Measurements from ENCODE around the gene GPER1. TPM values are rescaled to one million over a fixed set of nuclear protein-coding genes. Genes with fewer than 3 reads are reported as not detected.

Gene GPER1
- total and polyA plus RNA-seq, 2 donors, result 0.99 to 3.4 TPM

DNA sequence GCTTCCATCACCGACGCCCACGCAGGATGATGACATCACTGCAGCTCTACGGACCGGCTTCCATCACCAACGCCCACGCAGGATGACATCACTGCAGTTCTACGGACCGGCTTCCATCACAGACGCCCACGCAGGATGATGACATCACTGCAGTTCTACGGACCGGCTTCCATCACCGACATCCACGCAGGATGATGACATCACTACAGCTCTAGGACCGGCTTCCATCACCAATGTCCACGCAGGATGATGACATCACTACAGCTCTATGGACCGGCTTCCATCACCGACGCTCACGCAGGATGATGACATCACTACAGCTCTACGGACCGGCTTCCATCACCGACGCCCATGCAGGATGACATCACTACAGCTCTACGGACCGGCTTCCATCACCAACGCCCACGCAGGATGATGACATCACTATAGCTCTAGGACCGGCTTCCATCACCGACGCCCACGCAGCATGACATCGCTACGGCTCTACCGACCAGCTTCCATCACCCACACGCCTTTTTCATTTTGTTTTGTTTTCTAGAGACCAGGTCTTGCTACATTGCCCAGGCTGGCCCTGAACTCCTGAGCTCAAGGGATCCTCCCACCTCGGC, 29.5 kb downstream of the GPER1 start:
- 97% methylated on average over 38 of the region's 38 CpGs for WGBS
- DNase-seq (ENCODE audit: low read depth in 6 of 9, low spot score in 9 of 9), result no peak
- no peak overlapping the region for H3K4me3 ChIP-seq (ENCODE audit: low read length in 2 of 2)

DNA sequence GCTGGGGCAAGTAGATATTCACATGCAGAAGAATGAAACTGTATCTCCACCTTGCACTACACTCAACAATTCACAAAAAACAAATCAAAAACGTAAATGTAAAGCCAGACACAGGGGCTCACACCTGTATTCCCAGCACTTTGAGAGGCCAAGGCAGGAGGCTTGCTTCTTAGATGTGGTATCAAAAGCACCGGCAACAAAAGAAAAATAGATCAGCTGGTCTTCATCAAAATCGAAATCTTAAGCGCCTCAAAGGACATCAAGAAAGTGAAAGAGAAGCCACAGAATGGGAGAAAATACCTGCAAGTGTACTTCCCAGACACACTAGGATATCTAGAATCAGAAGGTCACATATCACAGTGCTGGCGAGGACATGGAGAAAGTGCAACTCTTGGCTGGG, 31.3 kb downstream of the GPER1 start:
- H3K36me3 ChIP-seq (ENCODE audit: control insufficient read depth in 2 of 2, insufficient read depth in 2 of 2, low read length in 1 of 2), result no peaks in the 10 kb centered on the region
- H3K27ac ChIP-seq (ENCODE audit: low read depth in 1 of 2, low read length in 1 of 2), result no peak overlapping the region
- peaks cover 0 to 4% of the 10 kb centered on the region in 2 donors for H3K9me3 ChIP-seq (ENCODE audit: control insufficient read depth in 2 of 2, insufficient read depth in 1 of 2, low read length in 1 of 2)
- no peak overlapping the region for H3K4me3 ChIP-seq (ENCODE audit: low read length in 2 of 2)
- DNase-seq (ENCODE audit: low read depth in 6 of 9, low spot score in 9 of 9), result peak in 1 of 9 donors; percentile 51
- H3K27me3 ChIP-seq (ENCODE audit: control insufficient read depth in 2 of 2, insufficient read depth in 1 of 2, low read length in 1 of 2), result no peaks in the 10 kb centered on the region
- WGBS, result 22% methylated on average over 5 of the region's 5 CpGs
- peaks cover 8 to 10% of the 10 kb centered on the region in 2 donors for H3K4me1 ChIP-seq (ENCODE audit: control insufficient read depth in 2 of 2, insufficient read depth in 2 of 2, low read length in 2 of 2)

More for the DNA sequence above, 29.5 kb downstream of the GPER1 start:
- Histone ChIP-seq H3K27ac (ENCODE audit: low read depth in 1 of 2, low read length in 1 of 2) (no peak overlapping the region), H3K36me3 (ENCODE audit: control insufficient read depth in 2 of 2, insufficient read depth in 2 of 2, low read length in 1 of 2) (peaks cover 0 to 3% of the 10 kb centered on the region in 2 donors), H3K4me1 (ENCODE audit: control insufficient read depth in 2 of 2, insufficient read depth in 2 of 2, low read length in 2 of 2) (peaks cover 8% of the 10 kb centered on the region in 2 donors), H3K9me3 (ENCODE audit: control insufficient read depth in 2 of 2, insufficient read depth in 1 of 2, low read length in 1 of 2) (peaks cover 0 to 4% of the 10 kb centered on the region in 2 donors), H3K27me3 (ENCODE audit: control insufficient read depth in 2 of 2, insufficient read depth in 1 of 2, low read length in 1 of 2) (no peaks in the 10 kb centered on the region)

DNA sequence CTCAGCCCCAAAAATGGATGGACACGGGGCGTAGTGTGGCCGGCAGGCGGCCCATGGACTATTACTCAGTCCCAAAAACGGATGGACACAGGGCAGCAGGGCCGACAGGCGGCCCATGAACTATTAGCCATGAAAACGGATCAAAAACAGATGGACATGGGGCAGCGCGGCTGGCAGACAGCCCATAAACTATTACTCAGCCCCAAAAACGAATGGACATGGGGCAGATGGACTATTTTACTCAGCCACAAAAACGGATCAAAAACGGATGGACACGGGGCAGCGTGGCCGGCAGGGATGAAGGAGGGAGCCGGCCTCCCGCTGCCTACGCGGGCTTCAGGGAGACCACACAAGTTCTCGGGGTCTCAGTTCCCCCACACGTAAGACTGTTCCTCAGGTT, 32.9 kb downstream of the GPER1 start:
- no peak for DNase-seq (ENCODE audit: low read depth in 6 of 9, low spot score in 9 of 9)

DNA sequence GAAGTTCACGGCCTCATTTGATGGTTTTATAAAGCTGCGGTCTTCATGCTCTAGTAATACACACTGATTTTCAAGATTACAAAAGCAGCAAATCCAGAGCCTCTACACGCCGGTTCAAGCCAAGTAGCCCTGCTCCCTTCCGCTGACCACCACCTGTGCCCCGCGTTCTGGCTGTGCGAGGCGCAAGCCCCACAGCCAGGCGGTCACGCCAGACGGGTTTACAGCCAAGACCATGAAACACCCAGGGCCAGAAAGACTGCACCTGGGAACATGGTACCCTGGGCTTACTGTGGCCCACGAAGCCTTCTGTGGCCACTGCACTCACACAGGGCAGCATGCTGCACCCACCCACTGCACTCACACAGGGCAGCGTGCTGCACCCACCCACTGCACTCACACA, 33.6 kb downstream of the GPER1 start:
- H3K27ac ChIP-seq (ENCODE audit: low read depth in 1 of 2, low read length in 1 of 2), result no peak overlapping the region
- peaks cover 0 to 3% of the 10 kb centered on the region in 2 donors for H3K36me3 ChIP-seq (ENCODE audit: control insufficient read depth in 2 of 2, insufficient read depth in 2 of 2, low read length in 1 of 2)
- peaks cover 0 to 4% of the 10 kb centered on the region in 2 donors for H3K9me3 ChIP-seq (ENCODE audit: control insufficient read depth in 2 of 2, insufficient read depth in 1 of 2, low read length in 1 of 2)
- H3K4me1 ChIP-seq (ENCODE audit: control insufficient read depth in 2 of 2, insufficient read depth in 2 of 2, low read length in 2 of 2), result peaks cover 8 to 10% of the 10 kb centered on the region in 2 donors
- DNase-seq (ENCODE audit: low read depth in 6 of 9, low spot score in 9 of 9), result no peak
- H3K4me3 ChIP-seq (ENCODE audit: low read length in 2 of 2), result no peak overlapping the region
- H3K27me3 ChIP-seq (ENCODE audit: control insufficient read depth in 2 of 2, insufficient read depth in 1 of 2, low read length in 1 of 2), result no peaks in the 10 kb centered on the region
- WGBS, result 88% methylated on average over 14 of the region's 14 CpGs

More for the DNA sequence above, 32.9 kb downstream of the GPER1 start:
- no peak overlapping the region for H3K27ac ChIP-seq (ENCODE audit: low read depth in 1 of 2, low read length in 1 of 2)
- peaks cover 8 to 10% of the 10 kb centered on the region in 2 donors for H3K4me1 ChIP-seq (ENCODE audit: control insufficient read depth in 2 of 2, insufficient read depth in 2 of 2, low read length in 2 of 2)
- no peak overlapping the region for H3K4me3 ChIP-seq (ENCODE audit: low read length in 2 of 2)
- peaks cover 0 to 4% of the 10 kb centered on the region in 2 donors for H3K9me3 ChIP-seq (ENCODE audit: control insufficient read depth in 2 of 2, insufficient read depth in 1 of 2, low read length in 1 of 2)
- peaks cover 0 to 3% of the 10 kb centered on the region in 2 donors for H3K36me3 ChIP-seq (ENCODE audit: control insufficient read depth in 2 of 2, insufficient read depth in 2 of 2, low read length in 1 of 2)
- 97% methylated on average over 22 of the region's 22 CpGs for WGBS
- H3K27me3 ChIP-seq (ENCODE audit: control insufficient read depth in 2 of 2, insufficient read depth in 1 of 2, low read length in 1 of 2), result no peaks in the 10 kb centered on the region

DNA sequence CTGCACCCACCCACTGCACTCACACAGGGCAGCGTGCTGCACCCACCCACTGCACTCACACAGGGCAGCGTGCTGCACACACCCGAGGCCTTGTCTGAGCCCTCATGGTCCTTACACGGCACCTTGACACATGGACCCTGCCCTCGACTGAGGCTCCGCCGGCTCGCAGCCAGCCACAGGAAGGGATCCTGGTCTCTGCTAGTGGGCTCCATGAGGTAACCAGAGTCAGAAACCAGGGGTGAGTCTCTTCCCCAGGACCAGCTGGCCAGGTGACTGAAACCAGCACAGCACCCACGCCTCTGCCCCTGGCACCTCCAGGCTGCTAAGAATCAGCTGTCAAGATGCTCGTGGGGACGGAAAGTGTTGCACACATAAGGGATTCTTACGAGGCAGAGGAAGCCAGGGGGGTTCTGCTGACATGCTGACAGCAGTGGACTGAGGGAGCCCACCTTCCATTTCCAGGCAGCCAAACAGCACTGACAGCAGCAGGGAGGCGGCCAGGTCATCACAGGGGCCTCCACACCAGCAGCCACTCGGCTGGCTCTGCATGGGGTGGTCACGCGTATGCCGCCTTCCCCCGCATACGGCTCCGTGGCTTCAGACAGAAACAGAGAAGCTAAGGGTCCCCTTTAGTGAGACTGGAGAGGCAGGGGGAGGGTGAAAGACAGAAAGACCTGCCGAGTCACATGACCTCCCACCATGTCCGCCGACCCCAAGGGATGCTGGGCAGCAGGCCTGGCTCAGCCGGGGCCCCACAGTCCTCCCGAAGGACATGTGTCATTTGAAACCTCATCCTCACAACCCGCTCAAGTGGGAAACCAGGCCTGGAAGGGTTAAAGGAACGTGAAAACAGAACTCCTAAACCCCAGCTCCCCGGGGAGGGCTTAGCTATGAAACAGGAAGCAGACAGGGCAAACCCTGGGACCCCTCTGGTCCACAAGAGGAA, 34.2 kb downstream of the GPER1 start:
- no peak for DNase-seq (ENCODE audit: low read depth in 6 of 9, low spot score in 9 of 9)
- Histone ChIP-seq H3K27ac (ENCODE audit: low read depth in 1 of 2, low read length in 1 of 2) (no peak overlapping the region), H3K4me3 (ENCODE audit: low read length in 2 of 2) (no peak overlapping the region), H3K27me3 (ENCODE audit: control insufficient read depth in 2 of 2, insufficient read depth in 1 of 2, low read length in 1 of 2) (no peaks in the 10 kb centered on the region), H3K9me3 (ENCODE audit: control insufficient read depth in 2 of 2, insufficient read depth in 1 of 2, low read length in 1 of 2) (peaks cover 0 to 4% of the 10 kb centered on the region in 2 donors), H3K36me3 (ENCODE audit: control insufficient read depth in 2 of 2, insufficient read depth in 2 of 2, low read length in 1 of 2) (peaks cover 0 to 7% of the 10 kb centered on the region in 2 donors), H3K4me1 (ENCODE audit: control insufficient read depth in 2 of 2, insufficient read depth in 2 of 2, low read length in 2 of 2) (peaks cover 8 to 10% of the 10 kb centered on the region in 2 donors)
- 91% methylated on average over 28 of the region's 28 CpGs for WGBS

DNA sequence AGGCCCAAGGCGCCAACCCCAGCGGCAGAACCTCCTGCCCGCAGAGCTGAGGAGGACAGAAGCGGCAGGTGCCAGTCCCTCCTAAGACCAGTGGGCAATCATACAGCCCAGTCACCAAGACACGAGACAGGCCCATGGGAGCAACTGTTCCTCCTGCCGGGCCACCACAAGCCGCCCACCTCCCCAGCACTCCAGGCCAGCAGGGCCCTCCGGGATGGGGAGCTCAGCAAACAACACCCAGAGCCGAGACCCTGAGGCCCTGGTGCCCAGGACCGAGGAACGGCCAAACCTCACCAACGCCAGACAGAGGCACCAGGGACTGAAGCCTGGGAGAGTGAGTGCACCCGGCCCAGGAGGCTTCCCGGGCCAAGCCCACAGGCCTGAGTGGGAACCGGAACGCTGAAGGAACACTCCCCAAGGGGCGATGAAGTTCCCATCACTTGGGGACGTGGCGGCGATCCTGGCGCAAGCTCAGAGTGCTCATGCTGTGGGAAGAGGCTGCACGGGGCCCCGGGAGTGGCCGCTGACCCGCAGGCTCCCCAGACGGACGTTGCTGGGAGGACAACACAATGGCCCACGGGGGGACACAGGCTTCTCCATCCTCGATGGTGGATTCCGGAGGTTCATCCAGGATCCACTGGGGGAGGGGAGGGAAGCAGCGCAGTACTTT, 35.1 kb downstream of the GPER1 start:
- Histone ChIP-seq H3K4me1 (ENCODE audit: control insufficient read depth in 2 of 2, insufficient read depth in 2 of 2, low read length in 2 of 2) (peaks cover 8 to 10% of the 10 kb centered on the region in 2 donors), H3K4me3 (ENCODE audit: low read length in 2 of 2) (no peak overlapping the region), H3K36me3 (ENCODE audit: control insufficient read depth in 2 of 2, insufficient read depth in 2 of 2, low read length in 1 of 2) (peaks cover 0 to 7% of the 10 kb centered on the region in 2 donors), H3K9me3 (ENCODE audit: control insufficient read depth in 2 of 2, insufficient read depth in 1 of 2, low read length in 1 of 2) (peaks cover 0 to 4% of the 10 kb centered on the region in 2 donors), H3K27ac (ENCODE audit: low read depth in 1 of 2, low read length in 1 of 2) (no peak overlapping the region), H3K27me3 (ENCODE audit: control insufficient read depth in 2 of 2, insufficient read depth in 1 of 2, low read length in 1 of 2) (no peaks in the 10 kb centered on the region)
- no peak for DNase-seq (ENCODE audit: low read depth in 6 of 9, low spot score in 9 of 9)
- WGBS, result 91% methylated on average over 31 of the region's 31 CpGs

DNA sequence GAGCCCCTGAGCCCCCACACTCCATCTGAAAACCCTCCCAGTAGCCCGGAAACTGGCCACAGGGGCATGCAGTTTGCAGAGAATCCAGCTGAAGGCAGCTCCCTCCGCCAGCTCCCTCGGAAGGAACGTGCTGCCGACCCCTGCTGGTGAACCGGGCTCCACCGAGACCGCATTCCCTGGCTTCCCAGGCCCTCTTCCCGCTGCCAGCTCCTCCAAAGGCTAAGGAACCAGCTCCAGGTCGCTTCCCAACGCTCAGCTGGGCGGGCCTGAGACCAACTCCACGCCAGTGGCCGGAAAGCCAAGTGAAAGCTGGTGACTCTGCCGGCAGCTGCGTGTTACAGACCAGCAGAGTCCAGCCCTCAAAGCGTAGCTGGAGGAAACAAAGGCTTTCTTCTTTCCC, 35.8 kb downstream of the GPER1 start:
- WGBS, result 93% methylated on average over 17 of the region's 17 CpGs
- Histone ChIP-seq H3K4me1 (ENCODE audit: control insufficient read depth in 2 of 2, insufficient read depth in 2 of 2, low read length in 2 of 2) (peaks cover 8 to 10% of the 10 kb centered on the region in 2 donors), H3K4me3 (ENCODE audit: low read length in 2 of 2) (no peak overlapping the region), H3K36me3 (ENCODE audit: control insufficient read depth in 2 of 2, insufficient read depth in 2 of 2, low read length in 1 of 2) (peaks cover 0 to 7% of the 10 kb centered on the region in 2 donors), H3K27ac (ENCODE audit: low read depth in 1 of 2, low read length in 1 of 2) (peak overlapping the region in 1 of 2 donors; percentile 7), H3K27me3 (ENCODE audit: control insufficient read depth in 2 of 2, insufficient read depth in 1 of 2, low read length in 1 of 2) (no peaks in the 10 kb centered on the region), H3K9me3 (ENCODE audit: control insufficient read depth in 2 of 2, insufficient read depth in 1 of 2, low read length in 1 of 2) (peaks cover 0 to 4% of the 10 kb centered on the region in 2 donors)
- DNase-seq (ENCODE audit: low read depth in 6 of 9, low spot score in 9 of 9), result no peak

DNA sequence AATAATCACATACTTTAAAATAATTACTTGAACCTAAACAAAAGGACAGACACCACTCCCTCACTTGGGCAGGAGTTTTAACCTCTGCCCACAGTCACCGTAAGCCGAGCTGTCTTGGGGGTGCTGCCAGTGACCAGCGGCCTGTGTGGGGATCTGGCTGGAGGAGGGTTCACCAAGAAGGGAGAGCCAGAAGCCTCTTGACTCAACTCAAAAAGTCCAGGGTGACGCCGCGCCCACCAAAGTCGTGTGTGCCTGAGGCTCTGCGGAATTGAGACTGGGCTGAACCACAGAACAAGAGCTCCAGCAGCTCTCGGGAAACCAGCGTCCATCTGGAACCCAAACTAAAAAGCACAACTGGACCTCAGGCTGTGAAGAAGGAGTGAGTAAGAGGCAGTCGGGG, 36.3 kb downstream of the GPER1 start:
- 98% methylated on average over 11 of the region's 11 CpGs for WGBS
- peaks cover 3 to 6% of the 10 kb centered on the region in 2 donors for H3K4me1 ChIP-seq (ENCODE audit: control insufficient read depth in 2 of 2, insufficient read depth in 2 of 2, low read length in 2 of 2)
- H3K36me3 ChIP-seq (ENCODE audit: control insufficient read depth in 2 of 2, insufficient read depth in 2 of 2, low read length in 1 of 2), result peaks cover 0 to 7% of the 10 kb centered on the region in 2 donors
- peaks cover 0 to 4% of the 10 kb centered on the region in 2 donors for H3K9me3 ChIP-seq (ENCODE audit: control insufficient read depth in 2 of 2, insufficient read depth in 1 of 2, low read length in 1 of 2)
- H3K27ac ChIP-seq (ENCODE audit: low read depth in 1 of 2, low read length in 1 of 2), result no peak overlapping the region
- H3K4me3 ChIP-seq (ENCODE audit: low read length in 2 of 2), result no peak overlapping the region
- no peaks in the 10 kb centered on the region for H3K27me3 ChIP-seq (ENCODE audit: control insufficient read depth in 2 of 2, insufficient read depth in 1 of 2, low read length in 1 of 2)
- no peak for DNase-seq (ENCODE audit: low read depth in 6 of 9, low spot score in 9 of 9)

All from thymus (tissue), 11 donors.